SK-N-MC (cell line): ENCODE results near the gene CARMIL1.

Experiments used
- DNase-seq: peaks from one replicate; pipeline ENCODE4 v3.0.0-alpha.2; 2011; ENCODE audit warnings: low read depth, low spot score
- H3K27ac ChIP-seq: fragments of 200-600 bp; sonication (generic); 2 replicates; pipeline ENCODE4 v1.5.1; 2016; ENCODE audit warnings: mixed run types
- H3K36me3 ChIP-seq: fragments of 200-600 bp; sonication (generic); 2 replicates; pipeline ENCODE4 v1.6.1; 2017; ENCODE audit warnings: antibody characterized with exemption, low read length, mixed read lengths; ENCODE audit not compliant: insufficient read depth
- H3K4me3 ChIP-seq: fragments of 200-600 bp; sonication (generic); 2 replicates; pipeline ENCODE4 v1.5.1; 2016
- H3K9ac ChIP-seq: fragments of 200-600 bp; sonication (generic); 2 replicates; pipeline ENCODE4 v1.8.0; 2017; ENCODE audit warnings: mixed run types, mixed read lengths; ENCODE audit not compliant: insufficient read length
- H3K9me3 ChIP-seq: fragments of 200-600 bp; sonication (generic); 2 replicates; pipeline ENCODE4 v1.6.1; 2017; ENCODE audit warnings: low read depth, mild to moderate bottlenecking, antibody characterized with exemption, low read length, moderate library complexity, mixed read lengths
- EZH2 ChIP-seq: fragments of 200-600 bp; sonication (generic); IDR thresholded peaks from one replicate; pipeline ENCODE4 v1.6.1; 2017; ENCODE audit warnings: antibody characterized with exemption
- FOXP2 ChIP-seq: optimal IDR thresholded peaks from 2 replicates; pipeline ENCODE3; 2011; ENCODE audit warnings: mild to moderate bottlenecking, moderate library complexity; ENCODE audit not compliant: insufficient read depth; ENCODE audit errors: extremely low read length, control extremely low read depth
- POLR2AphosphoS5 ChIP-seq: IDR thresholded peaks from 2 replicates; pipeline ENCODE4 v1.6.1; 2012; ENCODE audit warnings: mild to moderate bottlenecking, low read depth, low read length, borderline replicate concordance

CARMIL1 gene

DNA sequence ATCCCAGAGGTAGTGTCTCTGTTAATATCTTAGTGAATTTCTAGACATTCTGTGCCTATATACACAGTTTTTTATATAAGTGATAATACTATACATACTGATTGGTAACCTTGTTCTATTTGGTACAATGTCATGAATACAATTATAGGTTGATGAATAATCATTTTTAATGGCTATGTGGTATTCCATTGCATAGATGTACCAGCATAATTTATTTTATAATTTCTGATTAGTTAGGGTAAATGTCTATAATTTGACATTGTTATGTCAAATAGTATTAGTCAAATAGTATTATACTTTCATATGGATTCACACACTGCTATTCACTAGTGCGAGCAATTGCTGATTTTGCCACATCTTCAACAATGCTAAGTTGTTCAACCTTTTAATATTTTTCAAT lies 262.1 kb downstream of the CARMIL1 start:
- H3K9me3 ChIP-seq = no peaks in the 10 kb centered on the region; the same call in 1 of the 2 replicates

GRCh38 chr6:25542984-25543910 lies 264.1 kb downstream of the CARMIL1 start:
- DNase-seq = no peak
- peaks cover 3% of the 10 kb centered on the region; the same call in 1 of the 2 replicates for H3K36me3 ChIP-seq

More for the DNA sequence above, 262.1 kb downstream of the CARMIL1 start:
- DNase-seq = no peak
- Histone ChIP-seq H3K27ac (no peak overlapping the region), H3K9ac (no peak overlapping the region), H3K36me3 (peaks cover 3% of the 10 kb centered on the region; the same call in 1 of the 2 replicates), H3K4me3 (no peak overlapping the region)
- no peak for TF ChIP-seq EZH2
- TF ChIP-seq POLR2AphosphoS5 = no peak
- TF ChIP-seq FOXP2 = no peak

GRCh38 chr6:25544833-25545232 lies 265.7 kb downstream of the CARMIL1 start:
- no peak for DNase-seq
- Histone ChIP-seq H3K4me3 (no peak overlapping the region), H3K27ac (no peak overlapping the region), H3K9me3 (no peaks in the 10 kb centered on the region; the same call in 1 of the 2 replicates), H3K9ac (no peak overlapping the region), H3K36me3 (peaks cover 3% of the 10 kb centered on the region; the same call in 1 of the 2 replicates)
- no peak for TF ChIP-seq FOXP2
- TF ChIP-seq EZH2 = no peak
- no peak for TF ChIP-seq POLR2AphosphoS5

More at GRCh38 chr6:25542984-25543910, 264.1 kb downstream of the CARMIL1 start:
- Histone ChIP-seq H3K27ac (no peak overlapping the region), H3K9me3 (no peaks in the 10 kb centered on the region; the same call in 1 of the 2 replicates), H3K4me3 (no peak overlapping the region), H3K9ac (no peak overlapping the region)
- no peak for TF ChIP-seq POLR2AphosphoS5
- TF ChIP-seq EZH2 = no peak
- TF ChIP-seq FOXP2 = no peak

GRCh38 chr6:25547797-25548196 lies 268.6 kb downstream of the CARMIL1 start:
- TF ChIP-seq EZH2 (no peak), POLR2AphosphoS5 (no peak), FOXP2 (no peak)
- H3K4me3 ChIP-seq = no peak overlapping the region
- no peak overlapping the region for H3K27ac ChIP-seq
- H3K36me3 ChIP-seq = no peaks in the 10 kb centered on the region
- H3K9me3 ChIP-seq = no peaks in the 10 kb centered on the region
- H3K9ac ChIP-seq = no peak overlapping the region
- DNase-seq = no peak

GRCh38 chr6:25548451-25548850 lies 269.3 kb downstream of the CARMIL1 start:
- Histone ChIP-seq H3K4me3 (no peak overlapping the region), H3K36me3 (no peaks in the 10 kb centered on the region), H3K9ac (no peak overlapping the region), H3K27ac (no peak overlapping the region), H3K9me3 (no peaks in the 10 kb centered on the region)
- no peak for TF ChIP-seq FOXP2
- no peak for DNase-seq

DNA sequence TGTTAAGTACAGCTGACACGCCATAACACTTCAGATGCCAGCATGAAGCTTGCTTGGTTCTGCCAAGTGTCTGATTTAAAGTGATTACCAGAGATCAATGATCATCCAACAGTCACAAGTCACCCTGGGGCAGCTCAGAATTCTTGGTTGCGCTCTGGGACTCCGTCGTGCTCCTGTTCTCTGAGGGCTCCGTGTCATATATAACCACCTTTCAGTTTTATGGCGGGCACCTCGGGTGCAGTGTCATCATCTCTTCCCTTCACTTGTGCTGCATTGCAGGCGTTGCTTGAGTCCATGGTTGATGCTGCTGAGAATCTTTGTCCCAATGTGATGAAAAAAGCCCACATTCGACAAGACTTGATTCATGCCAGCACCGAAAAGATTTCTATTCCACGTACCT lies 271.5 kb downstream of the CARMIL1 start:
- no peak overlapping the region for H3K27ac ChIP-seq
- TF ChIP-seq POLR2AphosphoS5 (no peak), FOXP2 (no peak), EZH2 (no peak)
- H3K4me3 ChIP-seq = no peak overlapping the region
- H3K9ac ChIP-seq = no peak overlapping the region
- H3K36me3 ChIP-seq = no peaks in the 10 kb centered on the region
- H3K9me3 ChIP-seq = no peaks in the 10 kb centered on the region
- DNase-seq = no peak

DNA sequence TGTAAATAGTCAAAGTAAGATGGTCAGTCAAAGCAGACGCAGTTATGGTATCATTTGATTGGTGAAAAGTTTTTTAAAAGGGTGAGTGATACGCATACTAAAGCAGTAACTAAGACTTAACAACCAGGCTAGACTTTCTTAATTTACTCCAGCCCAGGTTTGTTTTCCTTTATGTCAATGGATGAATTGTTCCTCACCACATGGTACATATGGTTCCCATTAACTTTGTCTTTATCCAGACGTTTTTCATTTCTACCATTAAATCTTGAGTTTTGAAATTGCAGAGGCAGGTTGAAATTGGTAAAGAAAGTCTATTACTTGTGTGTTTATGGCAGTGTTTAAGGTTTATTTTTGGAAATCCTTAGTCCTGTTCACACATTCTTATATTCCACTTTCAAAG lies 274.3 kb downstream of the CARMIL1 start:
- Histone ChIP-seq H3K9me3 (no peaks in the 10 kb centered on the region), H3K36me3 (no peaks in the 10 kb centered on the region), H3K4me3 (no peak overlapping the region; the same call in 1 of the 2 replicates), H3K9ac (no peak overlapping the region), H3K27ac (no peak overlapping the region)
- DNase-seq = no peak
- TF ChIP-seq FOXP2 = no peak
- no peak for TF ChIP-seq EZH2
- TF ChIP-seq POLR2AphosphoS5 = no peak

- Histone ChIP-seq H3K9ac (no peak overlapping the region), H3K4me3 (no peak overlapping the region), H3K9me3 (no peaks in the 10 kb centered on the region), H3K36me3 (no peaks in the 10 kb centered on the region), H3K27ac (no peak overlapping the region)
- TF ChIP-seq FOXP2 = no peak
- TF ChIP-seq EZH2 = no peak
- no peak for TF ChIP-seq POLR2AphosphoS5
- DNase-seq = no peak
Measured at GRCh38 chr6:25555188-25555587, 276.0 kb downstream of the CARMIL1 start.
